GM12878 (cell line): ENCODE measurements around the gene MMEL1. TPM values are rescaled to one million over a fixed set of nuclear protein-coding genes. Genes with fewer than 3 reads are reported as not detected.
"Not testable (repeated sequence)": the region's sequence is repeated elsewhere in the genome, so short reads cannot be mapped to it uniquely, and the experiment has no call there.

Experiments used
- ATAC-seq: fragments of 200-7000 bp; cut with Tn5 transposase; 3 replicates; pipeline ENCODE4 v1.9.1; 2020; ENCODE audit warnings: mild to moderate bottlenecking, moderate library complexity
- BruUV-seq: library from RNA; stranded (reverse); fragments of 400-500 nt; replicated peaks from 2 replicates; lab custom pipeline; 2021; lab: Mats Ljungman, UMichigan
- CTCF ChIA-PET: fragments of 300-600 bp; sonication (Branson Sonifier 250); formaldehyde crosslinking; extraction: SDS; loops from one replicate; lab custom pipeline; 2021; ENCODE audit warnings: inconsistent platforms; lab: Yijun Ruan, JAX
- POLR2A ChIA-PET: fragments of 350-600 bp; formaldehyde crosslinking; extraction: SDS; loops from one replicate; lab custom pipeline; 2021; ENCODE audit warnings: inconsistent platforms; lab: Charles Lee
- RAD21 ChIA-PET: fragments of 300-600 bp; sonication (Branson Sonifier 250); formaldehyde crosslinking; loops from one replicate; lab custom pipeline; 2023; ENCODE audit warnings: antibody characterized with exemption; ENCODE audit not compliant: unreplicated experiment; lab: Charles Lee
- SMC1A ChIA-PET: fragments of 300-600 bp; sonication (Branson Sonifier 250); formaldehyde crosslinking; loops from one replicate; lab custom pipeline; 2023; ENCODE audit not compliant: unreplicated experiment, uncharacterized antibody; lab: Charles Lee
- DNase-seq: peaks from one replicate; pipeline ENCODE4 v3.0.0-alpha.2; 2011; ENCODE audit warnings: low read depth, low spot score
- FAIRE-seq: peaks from 3 replicates; lab custom pipeline; 2011; peaks lifted over from hg19 to GRCh38; lab: Jason Lieb, UNC
- H2AFZ ChIP-seq: 2 replicates; pipeline ENCODE4 v1.6.0; 2011; ENCODE audit warnings: low read depth, low read length, control low read depth; ENCODE audit not compliant: control insufficient read depth
- H3K27ac ChIP-seq: 2 replicates; pipeline ENCODE4 v1.5.1; 2011; ENCODE audit warnings: control low read depth; ENCODE audit not compliant: control insufficient read depth, insufficient read depth
- H3K27me3 ChIP-seq, 2 experiments: replicated peaks in 1 of 2; 2 replicates each; pipeline versions ENCODE4 v1.6.0 to v1.6.1; 2011; ENCODE audit warnings: low read length in 1 of 2; ENCODE audit not compliant: control insufficient read depth in 2 of 2, insufficient read depth in 2 of 2
- H3K36me3 ChIP-seq, 2 experiments: 2 replicates each; pipeline ENCODE4 v1.5.1; 2011; ENCODE audit warnings: low read length in 1 of 2; ENCODE audit not compliant: control insufficient read depth in 2 of 2, insufficient read depth in 2 of 2
- H3K4me1 ChIP-seq: 2 replicates; pipeline ENCODE4 v1.6.1; 2011; ENCODE audit warnings: mild to moderate bottlenecking, low read length, moderate library complexity, mixed read lengths; ENCODE audit not compliant: control insufficient read depth, insufficient read depth
- H3K4me2 ChIP-seq: 2 replicates; pipeline ENCODE4 v1.6.0; 2011; ENCODE audit warnings: control low read depth; ENCODE audit not compliant: control insufficient read depth, insufficient read depth
- H3K4me3 ChIP-seq: fragments of 200-600 bp; sonication (generic); 2 replicates; pipeline ENCODE4 v1.5.1; 2016
- H3K79me2 ChIP-seq: 2 replicates; pipeline ENCODE4 v1.6.0; 2011; ENCODE audit warnings: low read length; ENCODE audit not compliant: control insufficient read depth, insufficient read depth
- H3K9ac ChIP-seq: 2 replicates; pipeline ENCODE4 v1.8.0; 2011; ENCODE audit warnings: low read length, control low read depth, mixed read lengths; ENCODE audit not compliant: control insufficient read depth, insufficient read depth
- H3K9me3 ChIP-seq: replicated peaks from 3 replicates; pipeline ENCODE4 v1.5.1; 2011; ENCODE audit warnings: mild to moderate bottlenecking, low read length; ENCODE audit not compliant: control insufficient read depth, insufficient read depth
- H4K20me1 ChIP-seq: 2 replicates; pipeline ENCODE4 v1.6.0; 2011; ENCODE audit not compliant: control insufficient read depth, insufficient read depth
- BACH1 ChIP-seq: fragments of 450-650 bp; IDR thresholded peaks from 2 replicates; pipeline ENCODE4 v1.6.1; 2017; ENCODE audit warnings: mild to moderate bottlenecking, borderline replicate concordance
- CBX5 ChIP-seq: sonication (generic); IDR thresholded peaks from 2 replicates; pipeline ENCODE4 v1.6.1; 2016; ENCODE audit warnings: low read depth, moderate library complexity, mild to moderate bottlenecking, inconsistent platforms
- CREM ChIP-seq: IDR thresholded peaks from 2 replicates; pipeline ENCODE4 v1.6.1; 2014; ENCODE audit warnings: antibody characterized with exemption, low read depth
- DPF2 ChIP-seq: fragments of 450-650 bp; IDR thresholded peaks from 2 replicates; pipeline ENCODE4 v1.6.1; 2017; ENCODE audit warnings: mild to moderate bottlenecking
- EGR1 ChIP-seq, 2 experiments: IDR thresholded peaks; 1 replicate in 1 of 2; 2 replicates in 1 of 2; pipeline ENCODE4 v1.6.1; 2011 to 2012; ENCODE audit warnings: low read depth in 2 of 2, low read length in 2 of 2, borderline replicate concordance in 1 of 2, mild to moderate bottlenecking in 1 of 2, moderate library complexity in 1 of 2
- GATAD2B ChIP-seq: fragments of 450-650 bp; conservative IDR thresholded peaks from 2 replicates; pipeline ENCODE4 v1.6.1; 2017; ENCODE audit warnings: low read depth, mild to moderate bottlenecking, moderate library complexity
- LARP7 ChIP-seq: fragments of 450-650 bp; IDR thresholded peaks from 2 replicates; pipeline ENCODE4 v1.6.1; 2017; ENCODE audit warnings: mild to moderate bottlenecking
- MEF2B ChIP-seq: fragments of 450-650 bp; IDR thresholded peaks from 2 replicates; pipeline ENCODE4 v1.6.1; 2018; ENCODE audit warnings: mild to moderate bottlenecking, moderate library complexity; ENCODE audit not compliant: partially characterized antibody, poor library complexity, severe bottlenecking
- NFYA ChIP-seq: IDR thresholded peaks from 2 replicates; pipeline ENCODE4 v1.6.1; 2011; ENCODE audit warnings: low read depth, mild to moderate bottlenecking, low read length, improper control_type of control experiment, borderline replicate concordance
- NR2C1 ChIP-seq: fragments of 450-650 bp; IDR thresholded peaks from 2 replicates; pipeline ENCODE4 v1.6.1; 2017; ENCODE audit warnings: antibody characterized with exemption, mild to moderate bottlenecking, moderate library complexity
- SP1 ChIP-seq: IDR thresholded peaks from one replicate; pipeline ENCODE4 v1.6.1; 2011; ENCODE audit warnings: low read depth, low read length
- TCF7 ChIP-seq: IDR thresholded peaks from 2 replicates; pipeline ENCODE4 v1.6.1; 2014; ENCODE audit warnings: antibody characterized with exemption, borderline replicate concordance
- ZNF217 ChIP-seq: fragments of 450-650 bp; IDR thresholded peaks from 2 replicates; pipeline ENCODE4 v1.6.1; 2017; ENCODE audit warnings: antibody characterized with exemption, mild to moderate bottlenecking
- WGBS: methylation state at CpG from one replicate; pipeline ENCODE4 v1.1.6; 2016; ENCODE audit warnings: low lambda C conversion rate; ENCODE audit not compliant: insufficient replicate concordance, insufficient coverage; ENCODE audit errors: missing lambda C conversion rate; 5-methylcytosine and 5-hydroxymethylcytosine counted together
- in situ Hi-C: fragments of 300-500 bp; cut with MboI; formaldehyde crosslinking; loops from 9 replicates; pipeline ENCODE4 v1.14.3; 2018; ENCODE audit warnings: mixed read lengths
- intact Hi-C: fragments of 100-400 bp; cut with micrococcal nuclease; formaldehyde crosslinking; loops from one replicate; pipeline ENCODE4 v1.14.2; 2022; ENCODE audit not compliant: unreplicated experiment
- polyA plus RNA-seq, 11 experiments: library from polyadenylated mRNA; depleted of rRNA in 4 of 11; unstranded in 6 of 11; stranded (reverse) in 5 of 11; fragments of >200 nt; fragmentation: Nextera tagmentation in 4 of 11; fragmentation: Illumina TruSeq in 1 of 11; extraction: Ambion mirVana in 4 of 11; extraction: Trizol in 1 of 11; gene quantifications; 1 replicate in 1 of 11; 2 replicates in 10 of 11; pipeline versions ENCODE4 v1.2.1 to v1.2.3, GENCODE V29; 2011 to 2016; ENCODE audit warnings: inconsistent platforms in 2 of 11, missing spikeins in 2 of 11, low read depth in 1 of 11
- total RNA-seq, 4 experiments: library from RNA; depleted of rRNA in 3 of 4; stranded (reverse); fragments of >200 nt in 3 of 4; fragmentation: Illumina TruSeq in 1 of 4; extraction: Trizol in 1 of 4; gene quantifications; 2 replicates each; pipeline versions ENCODE4 v1.2.1 to v1.2.3, GENCODE V29; 2013 to 2021
- TF ChIP-seq, protein P1 (sequence below): IDR thresholded peaks from 2 replicates; pipeline ENCODE4 v1.6.1; 2012; ENCODE audit warnings: low read length, inconsistent platforms
- TF ChIP-seq, protein P2 (sequence below): IDR thresholded peaks from 2 replicates; pipeline ENCODE4 v1.6.1; 2012; ENCODE audit warnings: low read depth, low read length, improper control_type of control experiment
- TF ChIP-seq, protein P3 (sequence below): IDR thresholded peaks from 2 replicates; pipeline ENCODE4 v1.6.1; 2011; ENCODE audit warnings: borderline replicate concordance, low read depth, mild to moderate bottlenecking, moderate library complexity, low read length; ENCODE audit not compliant: insufficient read depth, poor library complexity, severe bottlenecking

MMEL1 gene
- total and polyA plus RNA-seq, 10 of the 15 experiments (the other 5 are each of a cell fraction or from before 2014, with no cell fraction given): 0.11 TPM; not detected in 9

DNA sequence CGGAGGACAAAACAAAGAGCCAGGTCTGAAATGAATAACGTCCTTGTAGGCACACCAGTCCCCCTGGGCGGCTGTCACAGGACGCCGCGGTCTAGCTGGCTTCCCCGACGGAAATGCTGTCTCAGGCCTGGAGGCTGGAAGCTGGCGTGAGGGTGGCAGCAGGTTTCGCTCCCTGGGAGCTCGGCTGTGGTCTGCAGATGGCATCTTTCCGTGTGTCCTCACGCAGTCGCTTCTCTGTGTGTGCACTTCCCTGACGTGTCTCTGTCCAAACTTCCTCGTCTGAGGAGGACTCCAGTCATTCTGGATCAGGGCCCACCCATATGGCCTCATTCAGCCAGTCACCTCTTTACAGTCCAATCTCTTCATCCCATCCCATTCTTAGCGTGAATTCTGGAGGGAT, 62.5 kb downstream of the MMEL1 start:
- Histone ChIP-seq H3K27me3 (no peaks in the 10 kb centered on the region), H4K20me1 (no peaks in the 10 kb centered on the region), H3K4me3 (no peak overlapping the region)
- no peak for ATAC-seq
- POLR2A ChIA-PET: no interaction called here
- TF ChIP-seq, protein P1, sequence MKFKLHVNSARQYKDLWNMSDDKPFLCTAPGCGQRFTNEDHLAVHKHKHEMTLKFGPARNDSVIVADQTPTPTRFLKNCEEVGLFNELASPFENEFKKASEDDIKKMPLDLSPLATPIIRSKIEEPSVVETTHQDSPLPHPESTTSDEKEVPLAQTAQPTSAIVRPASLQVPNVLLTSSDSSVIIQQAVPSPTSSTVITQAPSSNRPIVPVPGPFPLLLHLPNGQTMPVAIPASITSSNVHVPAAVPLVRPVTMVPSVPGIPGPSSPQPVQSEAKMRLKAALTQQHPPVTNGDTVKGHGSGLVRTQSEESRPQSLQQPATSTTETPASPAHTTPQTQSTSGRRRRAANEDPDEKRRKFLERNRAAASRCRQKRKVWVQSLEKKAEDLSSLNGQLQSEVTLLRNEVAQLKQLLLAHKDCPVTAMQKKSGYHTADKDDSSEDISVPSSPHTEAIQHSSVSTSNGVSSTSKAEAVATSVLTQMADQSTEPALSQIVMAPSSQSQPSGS: no peak
- TF ChIP-seq TCF7: no peak
- no peak for TF ChIP-seq GATAD2B
- no peak for TF ChIP-seq NFYA
- TF ChIP-seq EGR1 (IDR thresholded peaks at IDR 0.05; ENCODE audit: borderline replicate concordance in 1 of 2, low read depth in 2 of 2, low read length in 2 of 2): no peak
- TF ChIP-seq, protein P2, sequence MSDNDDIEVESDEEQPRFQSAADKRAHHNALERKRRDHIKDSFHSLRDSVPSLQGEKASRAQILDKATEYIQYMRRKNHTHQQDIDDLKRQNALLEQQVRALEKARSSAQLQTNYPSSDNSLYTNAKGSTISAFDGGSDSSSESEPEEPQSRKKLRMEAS: no peak
- TF ChIP-seq BACH1: no peak
- TF ChIP-seq SP1: no peak
- TF ChIP-seq, protein P3, sequence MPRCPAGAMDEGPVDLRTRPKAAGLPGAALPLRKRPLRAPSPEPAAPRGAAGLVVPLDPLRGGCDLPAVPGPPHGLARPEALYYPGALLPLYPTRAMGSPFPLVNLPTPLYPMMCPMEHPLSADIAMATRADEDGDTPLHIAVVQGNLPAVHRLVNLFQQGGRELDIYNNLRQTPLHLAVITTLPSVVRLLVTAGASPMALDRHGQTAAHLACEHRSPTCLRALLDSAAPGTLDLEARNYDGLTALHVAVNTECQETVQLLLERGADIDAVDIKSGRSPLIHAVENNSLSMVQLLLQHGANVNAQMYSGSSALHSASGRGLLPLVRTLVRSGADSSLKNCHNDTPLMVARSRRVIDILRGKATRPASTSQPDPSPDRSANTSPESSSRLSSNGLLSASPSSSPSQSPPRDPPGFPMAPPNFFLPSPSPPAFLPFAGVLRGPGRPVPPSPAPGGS: no peak
- no peak for TF ChIP-seq LARP7
- TF ChIP-seq CBX5: no peak
- no peak for TF ChIP-seq ZNF217
- TF ChIP-seq MEF2B: no peak
- no peak for TF ChIP-seq DPF2
- no peak for TF ChIP-seq CREM
- TF ChIP-seq NR2C1: no peak
- TF ChIP-seq, all 136 proteins: peak for 0
- SMC1A ChIA-PET: interaction anchor here (1.5 kb wide), 1 partner anchor 13 kb away, joined by 3 read pairs; no protein-coding TSS in a partner anchor
- H3K79me2 ChIP-seq: no peaks in the 10 kb centered on the region
- H2AFZ ChIP-seq: no peak overlapping the region
- H3K9ac ChIP-seq: no peak overlapping the region
- BruUV-seq: no TSS peak
- H3K4me2 ChIP-seq: no peak overlapping the region
- H3K9me3 ChIP-seq: peaks cover 2% of the 10 kb centered on the region; the same call in 1 of the 3 replicates
- H3K27ac ChIP-seq: no peak overlapping the region
- in situ Hi-C loops (no loop called here), intact Hi-C loops (no loop called here)
- WGBS: 91% methylated on average over 17 of the region's 17 CpGs
- peaks cover under 1% of the 10 kb centered on the region; the same call in 1 of the 2 replicates for H3K4me1 ChIP-seq
- H3K36me3 ChIP-seq: no peaks in the 10 kb centered on the region
- CTCF ChIA-PET: no interaction called here
- no peak for DNase-seq
- RAD21 ChIA-PET: no interaction called here
- no peak for FAIRE-seq

DNA sequence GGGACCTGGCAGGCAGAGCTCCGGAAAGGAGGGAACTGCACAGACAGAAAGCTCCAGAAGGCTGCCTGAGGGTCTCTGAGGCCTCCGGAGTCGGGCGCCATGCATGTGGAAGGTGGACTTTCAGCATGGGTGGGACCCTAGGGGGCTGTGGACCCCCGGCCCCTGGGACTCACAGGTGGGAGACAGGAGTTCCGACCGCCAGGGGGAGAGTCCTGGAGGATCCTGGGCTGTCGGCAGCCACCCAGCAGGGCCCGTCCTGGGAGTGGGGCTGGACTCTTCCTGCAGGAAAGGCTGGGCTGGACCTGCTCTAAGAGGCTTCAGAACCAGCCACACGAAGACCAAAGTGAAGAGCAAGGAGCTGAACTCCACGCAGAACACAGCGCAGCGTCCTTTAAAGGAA, 63.1 kb downstream of the MMEL1 start:
- RAD21 ChIA-PET, ATAC-seq, H3K27me3 ChIP-seq, H3K4me1 ChIP-seq, DNase-seq, intact Hi-C loops, H3K79me2 ChIP-seq, H4K20me1 ChIP-seq, H2AFZ ChIP-seq, H3K36me3 ChIP-seq, H3K9ac ChIP-seq, FAIRE-seq, H3K4me2 ChIP-seq, H3K27ac ChIP-seq, in situ Hi-C loops, H3K4me3 ChIP-seq, H3K9me3 ChIP-seq, SMC1A ChIA-PET, BruUV-seq, CTCF ChIA-PET, POLR2A ChIA-PET: not testable (repeated sequence)
- 75% methylated on average over 13 of the region's 13 CpGs for WGBS
